Neuronal stem cell (in vitro differentiated cells): ENCODE results near the gene NDUFA13.
A peak's percentile ranks its signal among the peaks of the same experiment; 100 is the strongest.

Experiments
- DNase-seq: peaks from one replicate; pipeline ENCODE4 v3.0.0-alpha.2; 2013; ENCODE audit warnings: low spot score
- H2AFZ ChIP-seq: one replicate; pipeline ENCODE4 v1.6.1; 2013; ENCODE audit warnings: mild to moderate bottlenecking, low read length, inconsistent platforms
- H2AK5ac ChIP-seq: 2 replicates; pipeline ENCODE4 v1.6.1; 2013; ENCODE audit warnings: low read depth, mild to moderate bottlenecking, inconsistent platforms, low read length, moderate library complexity, mixed read lengths
- H2BK120ac ChIP-seq: 2 replicates; pipeline ENCODE4 v1.6.1; 2013; ENCODE audit warnings: low read depth, mild to moderate bottlenecking, inconsistent platforms, low read length, moderate library complexity, mixed read lengths
- H2BK12ac ChIP-seq: one replicate; pipeline ENCODE4 v1.6.1; 2013; ENCODE audit warnings: low read length, inconsistent platforms
- H2BK15ac ChIP-seq: 2 replicates; pipeline ENCODE4 v1.6.1; 2013; ENCODE audit warnings: mild to moderate bottlenecking, low read length, inconsistent platforms, mixed read lengths
- H2BK5ac ChIP-seq: one replicate; pipeline ENCODE4 v1.6.1; 2013; ENCODE audit warnings: inconsistent platforms, mild to moderate bottlenecking, low read length, moderate library complexity
- H3K14ac ChIP-seq: one replicate; pipeline ENCODE4 v1.6.1; 2013; ENCODE audit warnings: low read length, inconsistent platforms
- H3K18ac ChIP-seq: 2 replicates; pipeline ENCODE4 v1.6.1; 2013; ENCODE audit warnings: low read length, inconsistent platforms
- H3K23ac ChIP-seq: 2 replicates; pipeline ENCODE4 v1.6.1; 2013; ENCODE audit warnings: low read depth, mild to moderate bottlenecking, mixed read lengths, low read length, inconsistent platforms; ENCODE audit not compliant: poor library complexity
- H3K27ac ChIP-seq: replicated peaks from 3 replicates; pipeline ENCODE4 v1.5.1; 2013; ENCODE audit warnings: low read length, inconsistent platforms
- H3K27me3 ChIP-seq, 3 experiments: 2 replicates each; pipeline ENCODE4 v1.6.1; 2013; ENCODE audit warnings: low read length in 3 of 3, mild to moderate bottlenecking in 2 of 3, inconsistent platforms in 1 of 3, low read depth in 1 of 3, mixed read lengths in 1 of 3, moderate library complexity in 1 of 3; ENCODE audit not compliant: control insufficient read depth in 3 of 3, insufficient read depth in 3 of 3
- H3K36me3 ChIP-seq, 2 donors: replicated peaks in 1 of 2; 2 replicates each; pipeline ENCODE4 v1.6.1; 2013; ENCODE audit warnings: low read length in 2 of 2; ENCODE audit not compliant: control insufficient read depth in 2 of 2, insufficient read depth in 2 of 2
- H3K4ac ChIP-seq: 2 replicates; pipeline ENCODE4 v1.6.1; 2013; ENCODE audit warnings: inconsistent platforms, mild to moderate bottlenecking, low read length, moderate library complexity
- H3K4me1 ChIP-seq, 2 donors: 1 replicate in 1 of 2; 2 replicates in 1 of 2; pipeline ENCODE4 v1.6.1; 2013; ENCODE audit warnings: low read length in 2 of 2, low read depth in 1 of 2; ENCODE audit not compliant: control insufficient read depth in 2 of 2, insufficient read depth in 1 of 2
- H3K4me2 ChIP-seq: one replicate; pipeline ENCODE4 v1.6.1; 2013; ENCODE audit warnings: mild to moderate bottlenecking, low read length, inconsistent platforms; ENCODE audit not compliant: insufficient read depth, poor library complexity, severe bottlenecking
- H3K4me3 ChIP-seq, 2 donors: 2 replicates each; pipeline ENCODE4 v1.5.1; 2013; ENCODE audit warnings: low read length in 2 of 2, mild to moderate bottlenecking in 2 of 2, inconsistent platforms in 1 of 2, moderate library complexity in 1 of 2
- H3K79me1 ChIP-seq: one replicate; pipeline ENCODE4 v1.6.1; 2013; ENCODE audit warnings: low read depth, mild to moderate bottlenecking, inconsistent platforms, low read length, moderate library complexity
- H3K9ac ChIP-seq: one replicate; pipeline ENCODE4 v1.6.1; 2013; ENCODE audit warnings: mild to moderate bottlenecking, low read depth, low read length, inconsistent platforms; ENCODE audit not compliant: poor library complexity
- H3K9me3 ChIP-seq, 2 donors: replicated peaks in 1 of 2; 2 replicates each; pipeline versions ENCODE3 to v1.6.1; 2013; ENCODE audit warnings: low read length in 2 of 2, mild to moderate bottlenecking in 2 of 2, inconsistent platforms in 1 of 2, low read depth in 1 of 2, mixed read lengths in 1 of 2, moderate library complexity in 1 of 2; ENCODE audit not compliant: control insufficient read depth in 2 of 2, insufficient read depth in 1 of 2
- H4K8ac ChIP-seq: one replicate; pipeline ENCODE4 v1.6.1; 2013; ENCODE audit warnings: low read depth, mild to moderate bottlenecking, inconsistent platforms, low read length, moderate library complexity
- H4K91ac ChIP-seq: one replicate; pipeline ENCODE4 v1.6.1; 2013; ENCODE audit warnings: low read length, low read depth, mild to moderate bottlenecking, inconsistent platforms; ENCODE audit not compliant: poor library complexity
- WGBS, 2 donors: extraction: QIAGEN DNeasy Blood & Tissue Kit; methylation state at CpG; one replicate each; pipeline ENCODE4 v1.1.7; 2013; ENCODE audit warnings: missing lambda C conversion rate in 2 of 2, mixed read lengths in 1 of 2; ENCODE audit not compliant: insufficient read length in 2 of 2, insufficient replicate concordance in 1 of 2; ENCODE audit errors: extremely low coverage in 2 of 2; 5-methylcytosine and 5-hydroxymethylcytosine counted together

The NDUFA13 gene

GRCh38 chr19:19489804-19490204 is 26.2 kb upstream of the NDUFA13 start:
- no peak overlapping the region for H3K4ac ChIP-seq
- no peak overlapping the region for H3K23ac ChIP-seq
- H2BK5ac ChIP-seq: no peak overlapping the region
- H4K91ac ChIP-seq: no peak overlapping the region
- H2BK15ac ChIP-seq: no peak overlapping the region
- no CpG with 5 or more reads among the region's 9 CpGs for WGBS, 2 donors
- no peak for DNase-seq
- H2BK120ac ChIP-seq: no peak overlapping the region
- no peak overlapping the region for H3K4me2 ChIP-seq
- H3K14ac ChIP-seq: no peak overlapping the region
- peaks cover 27% of the 10 kb centered on the region for H3K79me1 ChIP-seq
- H3K9me3 ChIP-seq: no peaks in the 10 kb centered on the region
- H3K36me3 ChIP-seq: peaks cover 28 to 62% of the 10 kb centered on the region in 2 donors
- peaks cover 28 to 35% of the 10 kb centered on the region in 2 donors for H3K4me1 ChIP-seq
- peak overlapping the region; percentile 64 for H3K27ac ChIP-seq
- no peaks in the 10 kb centered on the region for H3K27me3 ChIP-seq
- H2AFZ ChIP-seq: no peak overlapping the region
- no peak overlapping the region for H4K8ac ChIP-seq
- H3K9ac ChIP-seq: peak overlapping the region; percentile 55
- no peak overlapping the region for H3K4me3 ChIP-seq
- peak overlapping the region; percentile 76 for H3K18ac ChIP-seq
- no peak overlapping the region for H2BK12ac ChIP-seq
- peak overlapping the region; percentile 23 for H2AK5ac ChIP-seq

GRCh38 chr19:19490214-19490968 is 25.6 kb upstream of the NDUFA13 start:
- H4K91ac ChIP-seq: no peak overlapping the region
- no peak overlapping the region for H2BK12ac ChIP-seq
- H3K9me3 ChIP-seq: no peaks in the 10 kb centered on the region
- no peak overlapping the region for H3K23ac ChIP-seq
- H3K4ac ChIP-seq: no peak overlapping the region
- no peak overlapping the region for H2AFZ ChIP-seq
- H3K9ac ChIP-seq: no peak overlapping the region
- H3K36me3 ChIP-seq: peaks cover 26 to 60% of the 10 kb centered on the region in 2 donors
- no peak overlapping the region for H4K8ac ChIP-seq
- no CpG with 5 or more reads among the region's 20 CpGs for WGBS, 2 donors
- peak overlapping the region; percentile 33 for H3K27ac ChIP-seq
- H3K4me2 ChIP-seq: no peak overlapping the region
- H3K4me1 ChIP-seq: peaks cover 28 to 35% of the 10 kb centered on the region in 2 donors
- no peak overlapping the region for H3K18ac ChIP-seq
- H3K4me3 ChIP-seq: no peak overlapping the region
- no peaks in the 10 kb centered on the region for H3K27me3 ChIP-seq
- H3K79me1 ChIP-seq: peaks cover 25% of the 10 kb centered on the region
- H2BK5ac ChIP-seq: no peak overlapping the region
- H2BK120ac ChIP-seq: no peak overlapping the region
- peak; percentile 85 for DNase-seq
- H2BK15ac ChIP-seq: no peak overlapping the region
- H3K14ac ChIP-seq: no peak overlapping the region
- H2AK5ac ChIP-seq: no peak overlapping the region

GRCh38 chr19:19491321-19492025 is 24.6 kb upstream of the NDUFA13 start:
- Histone ChIP-seq H3K4ac (no peak overlapping the region), H2BK120ac (no peak overlapping the region), H2BK5ac (no peak overlapping the region), H3K14ac (no peak overlapping the region), H3K23ac (no peak overlapping the region), H3K79me1 (peaks cover 30% of the 10 kb centered on the region), H3K4me3 (no peak overlapping the region), H3K27me3 (no peaks in the 10 kb centered on the region), H3K18ac (no peak overlapping the region), H2BK15ac (no peak overlapping the region), H3K4me1 (peaks cover 28 to 35% of the 10 kb centered on the region in 2 donors), H3K27ac (no peak overlapping the region), H2AFZ (no peak overlapping the region), H2AK5ac (no peak overlapping the region), H4K8ac (no peak overlapping the region), H3K36me3 (peaks cover 36 to 61% of the 10 kb centered on the region in 2 donors), H3K4me2 (no peak overlapping the region), H3K9ac (peak overlapping the region; percentile 50), H3K9me3 (no peaks in the 10 kb centered on the region), H2BK12ac (no peak overlapping the region), H4K91ac (no peak overlapping the region)
- no CpG with 5 or more reads among the region's 15 CpGs for WGBS, 2 donors
- DNase-seq: no peak

GRCh38 chr19:19492026-19492610 is 23.9 kb upstream of the NDUFA13 start:
- H3K14ac ChIP-seq: no peak overlapping the region
- no peak overlapping the region for H2BK15ac ChIP-seq
- no CpG with 5 or more reads among the region's 21 CpGs for WGBS, 2 donors
- H3K4me3 ChIP-seq: no peak overlapping the region
- H2BK12ac ChIP-seq: no peak overlapping the region
- no peaks in the 10 kb centered on the region for H3K27me3 ChIP-seq
- peaks cover 41 to 61% of the 10 kb centered on the region in 2 donors for H3K36me3 ChIP-seq
- H3K18ac ChIP-seq: no peak overlapping the region
- peak overlapping the region; percentile 50 for H3K9ac ChIP-seq
- DNase-seq: no peak
- H2AFZ ChIP-seq: no peak overlapping the region
- H3K23ac ChIP-seq: no peak overlapping the region
- no peak overlapping the region for H3K27ac ChIP-seq
- peaks cover 24 to 29% of the 10 kb centered on the region in 2 donors for H3K4me1 ChIP-seq
- peaks cover 24% of the 10 kb centered on the region for H3K79me1 ChIP-seq
- H3K4ac ChIP-seq: no peak overlapping the region
- no peaks in the 10 kb centered on the region for H3K9me3 ChIP-seq
- H2BK5ac ChIP-seq: no peak overlapping the region
- H2BK120ac ChIP-seq: no peak overlapping the region
- H3K4me2 ChIP-seq: no peak overlapping the region
- no peak overlapping the region for H2AK5ac ChIP-seq
- H4K8ac ChIP-seq: no peak overlapping the region
- H4K91ac ChIP-seq: no peak overlapping the region
